SU-DHL-6 (cell line): Measurements from ENCODE around the gene PREX1.

Experiments used
- H2AFZ ChIP-seq: fragments of 200-600 bp; sonication (generic); 2 replicates; pipeline ENCODE4 v1.6.1; 2014; ENCODE audit warnings: low read depth, mild to moderate bottlenecking, moderate library complexity, mixed read lengths, antibody characterized with exemption, low read length; ENCODE audit not compliant: severe bottlenecking
- H3F3A ChIP-seq: fragments of 200-600 bp; shearing (Covaris generic); 2 replicates; pipeline ENCODE4 v1.6.0; 2016; ENCODE audit warnings: antibody characterized with exemption, mild to moderate bottlenecking; ENCODE audit not compliant: insufficient read depth
- H3K27ac ChIP-seq: fragments of 200-600 bp; sonication (generic); 2 replicates; pipeline ENCODE4 v1.5.1; 2016; ENCODE audit warnings: low read depth, mild to moderate bottlenecking, low read length, moderate library complexity, mixed read lengths
- H3K27me3 ChIP-seq: fragments of 200-600 bp; sonication (generic), shearing (Covaris generic); 2 replicates; pipeline ENCODE4 v1.6.0; 2014; ENCODE audit warnings: mild to moderate bottlenecking, low read length
- H3K36me3 ChIP-seq: fragments of 200-600 bp; sonication (generic); 2 replicates; pipeline ENCODE4 v1.6.1; 2014; ENCODE audit warnings: mild to moderate bottlenecking, low read length, mixed read lengths
- H3K4me2 ChIP-seq: fragments of 300-600, 200-600 bp; shearing (Covaris generic), sonication (generic); 2 replicates; pipeline ENCODE4 v1.6.0; 2014; ENCODE audit warnings: low read length, low read depth, mild to moderate bottlenecking; ENCODE audit not compliant: poor library complexity, severe bottlenecking
- H3K4me3 ChIP-seq: fragments of 200-600 bp; sonication (generic); 2 replicates; pipeline ENCODE4 v1.5.1; 2014; ENCODE audit warnings: antibody characterized with exemption, low read length, mild to moderate bottlenecking, mixed read lengths; ENCODE audit not compliant: insufficient read depth, poor library complexity, severe bottlenecking
- H3K79me2 ChIP-seq: fragments of 200-600 bp; sonication (generic); 2 replicates; pipeline ENCODE4 v1.6.1; 2014; ENCODE audit warnings: mild to moderate bottlenecking, low read length, moderate library complexity; ENCODE audit not compliant: insufficient read depth
- H3K9ac ChIP-seq: fragments of 200-600 bp; sonication (generic); 2 replicates; pipeline ENCODE4 v1.7.0; 2014; ENCODE audit warnings: mild to moderate bottlenecking, low read length
- H3K9me2 ChIP-seq: fragments of 200-600 bp; sonication (generic); replicated peaks from 2 replicates; pipeline ENCODE4 v1.6.1; 2014; ENCODE audit warnings: low read length; ENCODE audit not compliant: insufficient read depth
- H3K9me3 ChIP-seq: fragments of 200-600 bp; sonication (generic); 2 replicates; pipeline ENCODE4 v1.6.1; 2014; ENCODE audit warnings: low read length, mixed read lengths; ENCODE audit not compliant: insufficient read depth
- H4K20me1 ChIP-seq: fragments of 200-600 bp; sonication (generic); 2 replicates; pipeline ENCODE4 v1.6.1; 2014; ENCODE audit warnings: low read depth, mild to moderate bottlenecking, antibody characterized with exemption, low read length, moderate library complexity, mixed read lengths
- EZH2phosphoT487 ChIP-seq: fragments of 200-600 bp; sonication (generic), shearing (Covaris generic); conservative IDR thresholded peaks from 2 replicates; pipeline ENCODE4 v1.6.1; 2018; ENCODE audit warnings: mild to moderate bottlenecking, antibody characterized with exemption, low read length, moderate library complexity, mixed read lengths
- TF ChIP-seq, protein P1 (sequence below): fragments of 200-600 bp; sonication (generic); IDR thresholded peaks from one replicate; pipeline ENCODE4 v1.5.1; 2017; ENCODE audit warnings: antibody characterized with exemption, mild to moderate bottlenecking, low read length, moderate library complexity; ENCODE audit not compliant: insufficient read depth, poor library complexity, severe bottlenecking

PREX1 gene

GRCh38 chr20:48841196-48841874 is 13.5 kb upstream of the PREX1 start:
- no peak for TF ChIP-seq EZH2phosphoT487
- TF ChIP-seq, protein P1, sequence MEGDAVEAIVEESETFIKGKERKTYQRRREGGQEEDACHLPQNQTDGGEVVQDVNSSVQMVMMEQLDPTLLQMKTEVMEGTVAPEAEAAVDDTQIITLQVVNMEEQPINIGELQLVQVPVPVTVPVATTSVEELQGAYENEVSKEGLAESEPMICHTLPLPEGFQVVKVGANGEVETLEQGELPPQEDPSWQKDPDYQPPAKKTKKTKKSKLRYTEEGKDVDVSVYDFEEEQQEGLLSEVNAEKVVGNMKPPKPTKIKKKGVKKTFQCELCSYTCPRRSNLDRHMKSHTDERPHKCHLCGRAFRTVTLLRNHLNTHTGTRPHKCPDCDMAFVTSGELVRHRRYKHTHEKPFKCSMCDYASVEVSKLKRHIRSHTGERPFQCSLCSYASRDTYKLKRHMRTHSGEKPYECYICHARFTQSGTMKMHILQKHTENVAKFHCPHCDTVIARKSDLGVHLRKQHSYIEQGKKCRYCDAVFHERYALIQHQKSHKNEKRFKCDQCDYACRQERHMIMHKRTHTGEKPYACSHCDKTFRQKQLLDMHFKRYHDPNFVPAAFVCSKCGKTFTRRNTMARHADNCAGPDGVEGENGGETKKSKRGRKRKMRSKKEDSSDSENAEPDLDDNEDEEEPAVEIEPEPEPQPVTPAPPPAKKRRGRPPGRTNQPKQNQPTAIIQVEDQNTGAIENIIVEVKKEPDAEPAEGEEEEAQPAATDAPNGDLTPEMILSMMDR = no peak
- Histone ChIP-seq H2AFZ (no peak overlapping the region), H3K27me3 (no peaks in the 10 kb centered on the region), H3F3A (no peaks in the 10 kb centered on the region), H3K4me2 (no peak overlapping the region), H3K4me3 (no peak overlapping the region), H4K20me1 (no peaks in the 10 kb centered on the region), H3K9me2 (no peaks in the 10 kb centered on the region), H3K36me3 (no peaks in the 10 kb centered on the region), H3K27ac (no peak overlapping the region), H3K9me3 (no peaks in the 10 kb centered on the region), H3K9ac (no peak overlapping the region), H3K79me2 (no peaks in the 10 kb centered on the region)

DNA sequence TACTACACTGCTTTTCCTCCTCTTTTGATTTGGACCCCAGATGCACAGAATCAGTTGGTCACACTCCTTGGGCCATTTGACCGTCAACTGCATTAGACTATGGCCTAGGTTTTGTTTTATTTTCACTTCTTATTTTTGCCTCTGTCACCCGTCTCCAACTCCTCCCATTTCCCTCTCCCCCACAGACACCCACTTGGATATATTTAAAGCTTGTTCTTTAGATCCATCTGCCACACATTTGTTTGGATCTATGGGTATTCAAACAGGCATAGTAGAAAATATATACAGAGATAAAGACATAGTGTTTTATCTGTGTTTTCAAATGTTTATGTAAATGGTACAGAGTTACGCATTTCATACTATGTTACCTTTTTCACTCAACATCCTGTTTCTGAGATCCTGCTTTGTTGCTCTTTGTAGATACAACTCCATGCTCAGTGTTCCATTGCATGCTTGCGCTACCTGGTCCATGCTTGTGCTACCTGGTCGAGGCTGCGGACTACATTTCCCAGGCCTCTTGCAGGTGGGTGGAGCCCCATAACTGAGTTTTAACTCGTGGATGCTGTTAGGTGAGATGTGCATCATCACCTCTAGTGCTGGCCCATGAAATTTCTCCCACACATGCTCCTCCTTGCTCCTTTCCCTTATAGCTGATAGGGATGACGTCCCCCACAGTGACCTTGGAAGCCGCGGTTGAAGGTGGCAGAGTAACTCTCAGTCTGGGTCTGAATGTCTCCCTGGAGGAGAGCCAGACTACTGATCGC is 11.5 kb upstream of the PREX1 start:
- Histone ChIP-seq H3K4me3 (no peak overlapping the region), H3K9me3 (no peaks in the 10 kb centered on the region), H3K27me3 (no peaks in the 10 kb centered on the region), H3K27ac (no peak overlapping the region), H3K9me2 (no peaks in the 10 kb centered on the region), H3K79me2 (no peaks in the 10 kb centered on the region), H3F3A (no peaks in the 10 kb centered on the region), H3K4me2 (no peak overlapping the region), H4K20me1 (no peaks in the 10 kb centered on the region), H2AFZ (no peak overlapping the region), H3K9ac (no peak overlapping the region), H3K36me3 (no peaks in the 10 kb centered on the region)
- no peak for TF ChIP-seq EZH2phosphoT487
- TF ChIP-seq, protein P1 = no peak

- H3K9me3 ChIP-seq = no peaks in the 10 kb centered on the region
- H3K79me2 ChIP-seq = no peaks in the 10 kb centered on the region
- no peak overlapping the region for H3K4me3 ChIP-seq
- TF ChIP-seq, protein P1 = no peak
- TF ChIP-seq EZH2phosphoT487 = no peak
- no peaks in the 10 kb centered on the region for H3K9me2 ChIP-seq
- H2AFZ ChIP-seq = no peak overlapping the region
- no peak overlapping the region for H3K4me2 ChIP-seq
- H3K36me3 ChIP-seq = no peaks in the 10 kb centered on the region
- no peaks in the 10 kb centered on the region for H3K27me3 ChIP-seq
- H4K20me1 ChIP-seq = no peaks in the 10 kb centered on the region
- no peak overlapping the region for H3K27ac ChIP-seq
- H3K9ac ChIP-seq = no peak overlapping the region
- H3F3A ChIP-seq = no peaks in the 10 kb centered on the region
Measured at GRCh38 chr20:48837014-48837413, 9.2 kb upstream of the PREX1 start.
